Stomach (tissue), 9 donors: ENCODE measurements around the gene SKP1. TPM values are rescaled to one million over a fixed set of nuclear protein-coding genes. Genes with fewer than 3 reads are reported as not detected.

Source experiments
- DNase-seq, 2 donors: peaks; one replicate each; pipeline versions ENCODE4 v3.0.0 to v3.0.0-alpha.2; 2013 to 2019
- H3K27ac ChIP-seq, 5 donors: fragments of 200-600 bp in 4 of 5; sonication (generic) in 4 of 5; one replicate each; pipeline ENCODE4 v1.5.1; 2013 to 2019; ENCODE audit warnings: mild to moderate bottlenecking in 1 of 5, moderate library complexity in 1 of 5
- H3K27me3 ChIP-seq, 3 donors: fragments of 200-600 bp; sonication (generic); one replicate each; pipeline ENCODE4 v1.5.1; 2017 to 2019; ENCODE audit warnings: mixed run types in 1 of 3
- H3K36me3 ChIP-seq, 4 donors: fragments of 200-600 bp; sonication (generic); 1 replicate in 3 of 4; 2 replicates in 1 of 4; pipeline ENCODE4 v1.5.1; 2016 to 2019
- H3K4me1 ChIP-seq, 4 donors: fragments of 200-600 bp; sonication (generic); one replicate each; pipeline ENCODE4 v1.5.1; 2016 to 2019
- H3K4me3 ChIP-seq, 4 donors: fragments of 200-600 bp; sonication (generic) in 3 of 4; one replicate each; pipeline ENCODE4 v1.5.1; 2016 to 2019; ENCODE audit warnings: mild to moderate bottlenecking in 1 of 4
- H3K9me3 ChIP-seq, 4 donors: fragments of 200-600 bp; sonication (generic); one replicate each; pipeline ENCODE4 v1.5.1; 2016 to 2019
- CTCF ChIP-seq, 7 experiments: fragments of 450-650 bp in 4 of 7; fragments of 200-600 bp in 3 of 7; sonication (generic) in 3 of 7; IDR thresholded peaks; one replicate each; pipeline ENCODE4 v1.5.1; 2016 to 2019; ENCODE audit warnings: antibody characterized with exemption in 7 of 7, control low read depth in 2 of 7, mild to moderate bottlenecking in 1 of 7
- EP300 ChIP-seq: sonication (generic); formaldehyde crosslinking; IDR thresholded peaks from one replicate; pipeline ENCODE4 v1.6.1; 2017; ENCODE audit warnings: antibody characterized with exemption
- POLR2A ChIP-seq, 4 donors: fragments of 450-650 bp; IDR thresholded peaks; one replicate each; pipeline ENCODE4 v1.6.1; 2016; ENCODE audit warnings: antibody characterized with exemption in 4 of 4, control low read depth in 2 of 4, mild to moderate bottlenecking in 1 of 4, moderate library complexity in 1 of 4
- POLR2AphosphoS5 ChIP-seq, 3 donors: sonication (generic); formaldehyde crosslinking; IDR thresholded peaks; one replicate each; pipeline ENCODE4 v1.6.1; 2016; ENCODE audit warnings: antibody characterized with exemption in 3 of 3
- WGBS, 5 donors: extraction: QIAGEN DNeasy Blood & Tissue Kit in 3 of 5; methylation state at CpG; one replicate each; pipeline versions ENCODE4 v1.1.5 to v1.1.7; 2013 to 2018; 5-methylcytosine and 5-hydroxymethylcytosine counted together
- intact Hi-C: fragments of 100-400 bp; cut with DNase I; formaldehyde crosslinking; loops from one replicate; pipeline ENCODE4 v1.15.1; 2023; ENCODE audit warnings: low total_unique reads
- polyA plus RNA-seq, 3 donors: library from polyadenylated mRNA; stranded (reverse); fragments of 200-250 nt; gene quantifications; one replicate each; pipeline ENCODE4 v1.2.3, GENCODE V29; 2013
- total RNA-seq, 5 donors: library from RNA; depleted of rRNA; stranded (reverse); fragments of >200 nt; gene quantifications; one replicate each; pipeline versions ENCODE4 v1.1.0 to v1.2.3, GENCODE V29; 2014 to 2016
- donor health status: healthy with polysubstance abuse.
- donor health status: Bipolar disorder and iron deficiency.
- donor health status: healthy.

SKP1 gene
- total and polyA plus RNA-seq, 8 donors: 18.1 to 590 (median 162) TPM

- Histone ChIP-seq H3K9me3 (no peaks in the 10 kb centered on the region), H3K27me3 (no peaks in the 10 kb centered on the region), H3K4me1 (peaks cover 3 to 34% (median 12%) of the 10 kb centered on the region in 4 donors), H3K4me3 (no peak overlapping the region), H3K36me3 (peaks cover 14 to 84% (median 70%) of the 10 kb centered on the region in 4 donors), H3K27ac (peak overlapping the region in 1 of 5 donors; percentile 2)
- TF ChIP-seq POLR2A (IDR thresholded peaks at IDR 0.05): no peak
- no peak for TF ChIP-seq CTCF (IDR thresholded peaks at IDR 0.05)
- TF ChIP-seq POLR2AphosphoS5 (IDR thresholded peaks at IDR 0.05): no peak
- no peak for TF ChIP-seq EP300
- intact Hi-C loops: no loop called here
- 86 to 97% (median 95%) methylated on average over 6 of the region's 6 CpGs for WGBS, 5 donors
- DNase-seq: peak in 1 of 2 donors; percentile 17
Measured at GRCh38 chr5:134133995-134134541, 42.7 kb downstream of the SKP1 start.

DNA sequence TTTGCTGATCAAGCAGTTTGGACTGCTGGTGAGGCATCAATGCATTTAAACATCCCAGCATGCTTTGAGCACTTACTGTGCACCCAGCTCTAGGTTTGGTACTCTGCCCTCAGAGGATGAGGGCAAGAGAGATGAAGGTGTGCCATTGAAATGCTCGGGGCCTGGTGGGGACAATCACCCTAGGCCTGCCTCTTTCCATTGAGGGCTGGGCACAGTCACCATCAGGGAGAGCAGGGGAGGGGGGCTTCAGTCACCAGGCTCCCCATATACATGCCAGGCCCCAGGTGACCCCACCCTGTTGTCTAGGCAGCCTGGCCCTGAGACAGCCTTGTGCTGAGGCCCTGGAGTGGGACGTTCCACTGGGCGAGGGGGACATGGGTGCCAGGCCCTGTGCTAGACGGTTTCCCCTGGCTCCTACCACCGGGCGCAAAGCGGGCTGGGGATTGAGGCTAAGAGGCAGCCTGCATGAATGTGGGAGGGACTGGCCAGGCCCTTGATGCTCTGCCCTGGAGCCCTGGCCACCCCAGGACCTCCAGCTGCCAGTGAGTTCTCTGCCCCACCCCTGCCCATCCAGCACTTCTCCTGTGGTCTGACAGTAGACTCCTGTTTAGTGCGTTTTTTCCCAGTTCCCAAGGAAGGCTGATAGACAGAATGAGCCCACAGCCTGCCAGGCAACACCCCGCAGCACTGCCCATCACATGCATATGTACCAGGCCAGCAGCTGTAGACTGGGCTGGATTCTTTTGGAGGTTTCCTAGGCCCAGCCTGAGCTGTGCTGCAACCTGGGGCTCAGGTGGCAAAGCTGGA, 43.4 kb downstream of the SKP1 start:
- Histone ChIP-seq H3K4me1 (peaks cover 5 to 38% (median 16%) of the 10 kb centered on the region in 4 donors), H3K27me3 (no peaks in the 10 kb centered on the region), H3K4me3 (no peak overlapping the region), H3K9me3 (no peaks in the 10 kb centered on the region), H3K27ac (peak overlapping the region in 1 of 5 donors; percentile 2), H3K36me3 (peaks cover 14 to 82% (median 69%) of the 10 kb centered on the region in 4 donors)
- TF ChIP-seq POLR2AphosphoS5 (IDR thresholded peaks at IDR 0.05): no peak
- no peak for TF ChIP-seq POLR2A (IDR thresholded peaks at IDR 0.05)
- TF ChIP-seq EP300: no peak
- no peak for TF ChIP-seq CTCF (IDR thresholded peaks at IDR 0.05)
- 81 to 86% (median 84%) methylated on average over 4 to 9 of the region's 9 CpGs for WGBS, 5 donors
- no peak for DNase-seq
- intact Hi-C loops: no loop called here

DNA sequence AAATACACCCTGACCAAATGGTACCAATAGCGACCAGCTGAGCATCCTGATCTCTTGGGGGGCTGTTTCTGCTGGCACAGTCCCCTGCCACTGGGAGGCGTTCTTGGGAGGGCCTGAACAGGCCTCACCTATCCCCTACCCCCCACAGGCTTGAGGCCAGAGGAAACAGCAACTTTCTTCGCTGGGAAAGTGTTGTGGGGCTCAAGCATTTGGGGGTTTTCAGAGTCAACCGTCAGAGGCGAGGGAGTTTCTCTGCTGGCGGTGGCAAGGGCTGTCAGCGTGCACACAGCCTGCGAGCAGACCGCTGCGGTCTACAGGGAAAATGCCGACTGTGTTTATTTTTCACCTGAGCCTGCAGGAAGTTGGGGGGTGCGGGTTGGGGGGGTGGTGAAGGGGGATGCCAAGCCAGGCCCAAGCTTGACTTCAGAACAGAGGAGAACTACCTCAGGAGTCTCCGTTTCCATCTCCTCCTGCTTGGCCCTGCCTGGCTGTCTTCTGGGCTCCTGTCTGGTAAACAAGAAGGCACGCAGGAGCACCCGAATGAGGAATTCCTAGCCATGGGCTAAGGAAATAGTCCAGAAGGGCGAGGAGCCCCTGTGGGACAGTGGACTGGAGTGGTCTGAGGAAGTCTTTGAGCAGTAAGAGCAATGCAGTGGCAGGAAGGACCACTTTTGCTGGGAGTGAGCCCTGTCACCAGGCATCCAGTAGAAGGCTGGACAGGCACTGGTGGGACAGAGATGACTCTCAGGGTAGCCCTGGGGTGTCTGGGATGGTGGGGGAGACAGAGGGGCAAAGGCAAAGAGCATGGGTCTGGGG, 44.2 kb downstream of the SKP1 start:
- peak in 1 of 2 donors; percentile 78 for DNase-seq

More for the DNA sequence above, 44.2 kb downstream of the SKP1 start:
- no peak for TF ChIP-seq POLR2A (IDR thresholded peaks at IDR 0.05)
- TF ChIP-seq CTCF (IDR thresholded peaks at IDR 0.05): no peak
- TF ChIP-seq EP300: no peak
- no peak for TF ChIP-seq POLR2AphosphoS5 (IDR thresholded peaks at IDR 0.05)
- Histone ChIP-seq H3K27ac (peak overlapping the region in 1 of 5 donors; percentile 39), H3K27me3 (no peaks in the 10 kb centered on the region), H3K4me3 (no peak overlapping the region), H3K9me3 (no peaks in the 10 kb centered on the region), H3K36me3 (peaks cover 14 to 84% (median 67%) of the 10 kb centered on the region in 4 donors), H3K4me1 (peaks cover 13 to 42% (median 24%) of the 10 kb centered on the region in 4 donors)
- intact Hi-C loops: no loop called here
- WGBS, 5 donors: 29 to 55% (median 44%) methylated on average over 9 to 16 of the region's 16 CpGs
